Natural killer cell (primary cell): ENCODE results near the gene RERE. TPM values are rescaled to one million over a fixed set of nuclear protein-coding genes. Genes with fewer than 3 reads are reported as not detected.

Experiments used
- ATAC-seq, 3 donors: fragments of 150-1000 bp in 2 of 3; fragments of 200-7000 bp in 1 of 3; cut with Tn5 transposase; 1 replicate in 1 of 3; 2 replicates in 2 of 3; pipeline ENCODE4 v1.10.0; 2021; ENCODE audit warnings: mild to moderate bottlenecking in 2 of 3, moderate library complexity in 2 of 3
- DNase-seq, 2 donors: peaks; one replicate each; pipeline versions ENCODE4 v3.0.0 to v3.0.0-alpha.2; 2013 to 2021; ENCODE audit warnings: mixed read lengths in 1 of 2
- H3K27ac ChIP-seq: one replicate; pipeline ENCODE4 v1.5.1; 2013; ENCODE audit warnings: mild to moderate bottlenecking, low read length
- H3K27me3 ChIP-seq: one replicate; pipeline ENCODE4 v1.6.1; 2013; ENCODE audit warnings: low read length; ENCODE audit not compliant: control insufficient read depth, insufficient read depth
- H3K36me3 ChIP-seq: one replicate; pipeline ENCODE4 v1.6.1; 2013; ENCODE audit warnings: low read length; ENCODE audit not compliant: control insufficient read depth, insufficient read depth
- H3K4me1 ChIP-seq: one replicate; pipeline ENCODE4 v1.6.1; 2013; ENCODE audit warnings: low read length; ENCODE audit not compliant: control insufficient read depth, insufficient read depth
- H3K4me3 ChIP-seq: one replicate; pipeline ENCODE4 v1.5.1; 2013; ENCODE audit warnings: low read length
- H3K9me3 ChIP-seq: one replicate; pipeline ENCODE4 v1.6.1; 2013; ENCODE audit warnings: low read length; ENCODE audit not compliant: control insufficient read depth, insufficient read depth
- H3K27ac Mint-ChIP-seq, 2 donors: one replicate each; pipeline ENCODE4 v1.8.0; 2022; ENCODE audit warnings: mild to moderate bottlenecking in 2 of 2, mixed read lengths in 2 of 2, moderate library complexity in 1 of 2
- H3K27me3 Mint-ChIP-seq, 2 donors: one replicate each; pipeline ENCODE4 v1.8.0; 2022; ENCODE audit warnings: low read depth in 2 of 2, mixed read lengths in 2 of 2
- H3K36me3 Mint-ChIP-seq: one replicate; pipeline ENCODE4 v1.8.0; 2022; ENCODE audit warnings: mixed read lengths
- H3K4me1 Mint-ChIP-seq, 2 donors: one replicate each; pipeline ENCODE4 v1.8.0; 2022; ENCODE audit warnings: mixed read lengths in 2 of 2
- H3K4me3 Mint-ChIP-seq: one replicate; pipeline ENCODE4 v1.8.0; 2022; ENCODE audit warnings: mild to moderate bottlenecking, moderate library complexity, mixed read lengths
- H3K9me3 Mint-ChIP-seq, 2 donors: one replicate each; pipeline ENCODE4 v1.8.0; 2022; ENCODE audit warnings: mixed read lengths in 2 of 2
- WGBS: methylation state at CpG from one replicate; pipeline ENCODE4 v1.1.7; 2013; ENCODE audit warnings: missing lambda C conversion rate; ENCODE audit not compliant: insufficient coverage; 5-methylcytosine and 5-hydroxymethylcytosine counted together
- intact Hi-C: fragments of 100-400 bp; cut with micrococcal nuclease; formaldehyde crosslinking; loops from one replicate; pipeline ENCODE4 v1.14.2; 2022
- total RNA-seq, 4 donors: library from RNA; stranded (reverse); fragments of 120-200 nt in 1 of 4; gene quantifications; one replicate each; pipeline versions ENCODE4 v1.2.3 to v1.2.4, GENCODE V29; 2013 to 2022
- TF ChIP-seq, protein P1 (sequence below): fragments of 200-600 bp; IDR thresholded peaks from one replicate; pipeline ENCODE4 v1.8.0; 2022; ENCODE audit warnings: antibody characterized with exemption

The RERE gene
- total RNA-seq, 3 donors from 2014 or later (not counting 1 experiment from before 2014, with no cell fraction given) = 67.7 to 76.0 (median 73.0) TPM

DNA sequence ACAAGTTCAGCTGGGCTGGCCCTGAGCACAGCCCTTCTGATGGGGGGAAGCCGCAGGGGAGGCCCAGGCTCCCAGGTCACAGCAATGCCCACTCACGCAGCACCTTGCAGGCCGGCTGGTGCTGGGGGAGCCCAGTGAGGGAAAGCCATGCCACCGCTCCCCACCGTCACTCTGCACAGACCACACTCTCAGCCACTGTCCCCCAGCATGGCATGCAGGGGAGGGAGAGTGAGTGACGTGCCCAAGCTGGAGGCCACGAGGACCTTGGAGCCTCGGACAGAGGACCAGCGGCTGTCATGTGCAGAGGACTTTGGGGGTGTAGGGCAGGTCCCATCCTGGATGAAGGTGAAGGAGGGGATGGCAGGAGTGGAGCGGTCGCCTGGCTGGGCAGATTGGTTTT, 474.4 kb downstream of the RERE start:
- Histone ChIP-seq H3K36me3 (no peaks in the 10 kb centered on the region), H3K27me3 (no peaks in the 10 kb centered on the region), H3K4me3 (no peak overlapping the region), H3K27ac (no peak overlapping the region), H3K9me3 (no peaks in the 10 kb centered on the region), H3K4me1 (no peaks in the 10 kb centered on the region)
- Mint-ChIP-seq H3K4me1 (no peaks in the 10 kb centered on the region), H3K27me3 (peaks cover 0 to 4% of the 10 kb centered on the region in 2 donors), H3K4me3 (no peak overlapping the region), H3K36me3 (no peaks in the 10 kb centered on the region), H3K9me3 (no peaks in the 10 kb centered on the region), H3K27ac (no peak overlapping the region)
- no peak for DNase-seq
- TF ChIP-seq, protein P1, sequence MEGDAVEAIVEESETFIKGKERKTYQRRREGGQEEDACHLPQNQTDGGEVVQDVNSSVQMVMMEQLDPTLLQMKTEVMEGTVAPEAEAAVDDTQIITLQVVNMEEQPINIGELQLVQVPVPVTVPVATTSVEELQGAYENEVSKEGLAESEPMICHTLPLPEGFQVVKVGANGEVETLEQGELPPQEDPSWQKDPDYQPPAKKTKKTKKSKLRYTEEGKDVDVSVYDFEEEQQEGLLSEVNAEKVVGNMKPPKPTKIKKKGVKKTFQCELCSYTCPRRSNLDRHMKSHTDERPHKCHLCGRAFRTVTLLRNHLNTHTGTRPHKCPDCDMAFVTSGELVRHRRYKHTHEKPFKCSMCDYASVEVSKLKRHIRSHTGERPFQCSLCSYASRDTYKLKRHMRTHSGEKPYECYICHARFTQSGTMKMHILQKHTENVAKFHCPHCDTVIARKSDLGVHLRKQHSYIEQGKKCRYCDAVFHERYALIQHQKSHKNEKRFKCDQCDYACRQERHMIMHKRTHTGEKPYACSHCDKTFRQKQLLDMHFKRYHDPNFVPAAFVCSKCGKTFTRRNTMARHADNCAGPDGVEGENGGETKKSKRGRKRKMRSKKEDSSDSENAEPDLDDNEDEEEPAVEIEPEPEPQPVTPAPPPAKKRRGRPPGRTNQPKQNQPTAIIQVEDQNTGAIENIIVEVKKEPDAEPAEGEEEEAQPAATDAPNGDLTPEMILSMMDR = no peak
- intact Hi-C loops = no loop called here
- ATAC-seq = no peak
- WGBS = 90% methylated on average over 11 of the region's 11 CpGs

DNA sequence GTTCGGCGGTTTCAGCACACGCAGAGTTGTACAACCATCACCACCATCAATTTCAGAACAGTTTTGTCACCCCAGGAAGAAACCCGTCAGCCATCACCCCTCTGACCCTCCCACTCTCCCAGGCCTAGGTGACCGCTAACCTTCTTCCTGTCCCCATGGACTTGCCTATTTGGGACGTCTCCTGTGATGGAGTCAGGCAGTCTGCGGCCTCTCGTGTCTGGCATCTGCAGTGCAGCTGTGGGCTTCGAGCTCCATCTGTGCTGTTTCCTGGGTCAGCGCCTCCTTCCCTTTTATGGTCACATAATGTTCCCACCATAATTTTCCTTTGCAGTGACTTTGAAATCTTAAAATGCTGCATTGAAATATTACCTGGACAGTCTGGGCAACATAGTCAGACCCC, 475.1 kb downstream of the RERE start:
- Histone ChIP-seq H3K4me1 (no peaks in the 10 kb centered on the region), H3K27me3 (no peaks in the 10 kb centered on the region), H3K27ac (no peak overlapping the region), H3K4me3 (no peak overlapping the region), H3K9me3 (no peaks in the 10 kb centered on the region), H3K36me3 (no peaks in the 10 kb centered on the region)
- 85% methylated on average over 10 of the region's 10 CpGs for WGBS
- intact Hi-C loops = no loop called here
- H3K4me1 Mint-ChIP-seq = no peaks in the 10 kb centered on the region
- H3K27me3 Mint-ChIP-seq = peaks cover 0 to 4% of the 10 kb centered on the region in 2 donors
- ATAC-seq = no peak
- H3K9me3 Mint-ChIP-seq = no peaks in the 10 kb centered on the region
- no peak overlapping the region for H3K27ac Mint-ChIP-seq
- no peak overlapping the region for H3K4me3 Mint-ChIP-seq
- TF ChIP-seq, protein P1 = no peak
- DNase-seq = no peak
- H3K36me3 Mint-ChIP-seq = no peaks in the 10 kb centered on the region

DNA sequence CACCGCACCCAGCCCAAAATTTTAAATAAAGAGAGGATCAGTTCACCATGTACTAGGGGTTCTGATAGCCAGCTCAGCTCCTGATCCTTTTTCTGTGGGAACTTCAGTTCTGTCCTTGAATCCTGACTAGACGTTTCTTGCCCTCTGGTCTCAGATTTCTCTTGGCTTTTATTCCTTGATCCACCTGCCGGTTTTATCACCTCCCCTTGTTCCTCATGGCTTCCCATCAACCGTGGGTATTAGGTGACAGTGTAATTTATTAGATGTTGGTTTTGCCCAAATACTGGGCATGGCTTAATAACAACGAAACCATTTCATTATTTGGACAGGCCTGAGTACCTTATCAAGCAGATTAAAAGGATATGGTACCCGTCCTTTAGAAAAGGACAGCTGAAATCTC, 477.0 kb downstream of the RERE start:
- Mint-ChIP-seq H3K4me3 (no peak overlapping the region), H3K36me3 (no peaks in the 10 kb centered on the region), H3K9me3 (no peaks in the 10 kb centered on the region), H3K27ac (no peak overlapping the region), H3K27me3 (no peaks in the 10 kb centered on the region), H3K4me1 (no peaks in the 10 kb centered on the region)
- H3K9me3 ChIP-seq = no peaks in the 10 kb centered on the region
- H3K4me3 ChIP-seq = no peak overlapping the region
- no peaks in the 10 kb centered on the region for H3K27me3 ChIP-seq
- ATAC-seq = no peak
- 91% methylated on average over 5 of the region's 6 CpGs for WGBS
- no peak for DNase-seq
- TF ChIP-seq, protein P1 = no peak
- intact Hi-C loops = no loop called here
- no peaks in the 10 kb centered on the region for H3K4me1 ChIP-seq
- no peaks in the 10 kb centered on the region for H3K36me3 ChIP-seq
- no peak overlapping the region for H3K27ac ChIP-seq

DNA sequence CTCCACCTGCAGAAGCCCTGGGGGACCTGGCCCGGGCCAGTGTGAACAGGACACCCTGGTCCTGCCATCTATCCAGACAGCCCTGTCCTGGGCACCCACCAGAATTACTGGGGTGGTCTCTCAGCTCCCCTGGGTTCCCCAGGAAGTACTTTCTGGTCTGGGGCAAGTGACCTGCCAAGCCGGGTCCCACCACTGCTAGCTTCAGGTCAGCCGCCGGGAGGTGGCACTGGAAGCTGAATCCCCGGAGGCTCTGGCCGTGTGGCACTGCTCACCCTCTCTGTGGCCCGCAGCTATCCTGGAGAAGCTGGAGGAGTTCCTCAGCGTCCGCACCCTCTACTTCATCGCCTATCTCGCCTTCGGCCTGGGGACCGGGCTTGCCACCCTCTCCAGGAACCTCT, 478.2 kb downstream of the RERE start:
- H3K36me3 Mint-ChIP-seq = no peaks in the 10 kb centered on the region
- H3K4me3 ChIP-seq = no peak overlapping the region
- ATAC-seq (no peak), DNase-seq (no peak)
- no peaks in the 10 kb centered on the region for H3K27me3 ChIP-seq
- H3K4me3 Mint-ChIP-seq = no peak overlapping the region
- no peaks in the 10 kb centered on the region for H3K27me3 Mint-ChIP-seq
- no peak overlapping the region for H3K27ac Mint-ChIP-seq
- H3K4me1 ChIP-seq = no peaks in the 10 kb centered on the region
- no peaks in the 10 kb centered on the region for H3K9me3 Mint-ChIP-seq
- no peaks in the 10 kb centered on the region for H3K4me1 Mint-ChIP-seq
- intact Hi-C loops = no loop called here
- H3K36me3 ChIP-seq = no peaks in the 10 kb centered on the region
- TF ChIP-seq, protein P1 = no peak
- WGBS = 93% methylated on average over 13 of the region's 13 CpGs
- H3K9me3 ChIP-seq = no peaks in the 10 kb centered on the region
- no peak overlapping the region for H3K27ac ChIP-seq
